HL-60 (cell line): ENCODE results near the gene TNFRSF12A.
A peak's percentile ranks its signal among the peaks of the same experiment; 100 is the strongest.

Source experiments
- DNase-seq, 2 experiments: peaks; one replicate each; pipeline ENCODE4 v3.0.0-alpha.2; 2010 to 2020; ENCODE audit warnings: low read depth in 1 of 2, low spot score in 1 of 2
- H3K27ac ChIP-seq: fragments of 250-450 bp; sonication (Bioruptor Pico); replicated peaks from 2 replicates; pipeline ENCODE4 v1.5.1; 2020; ENCODE audit warnings: mild to moderate bottlenecking, moderate library complexity
- H3K27me3 ChIP-seq: fragments of 250-450 bp; sonication (Bioruptor Pico); 2 replicates; pipeline ENCODE4 v1.5.1; 2021; ENCODE audit warnings: mild to moderate bottlenecking, moderate library complexity; ENCODE audit not compliant: insufficient read depth, poor library complexity, severe bottlenecking
- H3K4me3 ChIP-seq: replicated peaks from 2 replicates; pipeline ENCODE4 v1.5.1; 2011; ENCODE audit warnings: mild to moderate bottlenecking, control low read depth, low read length; ENCODE audit not compliant: insufficient read depth
- GABPA ChIP-seq: IDR thresholded peaks from 2 replicates; pipeline ENCODE4 v1.6.1; 2012; ENCODE audit warnings: low read depth
- POLR2AphosphoS5 ChIP-seq: IDR thresholded peaks from 2 replicates; pipeline ENCODE4 v1.6.1; 2012; ENCODE audit warnings: low read depth
- SPI1 ChIP-seq: IDR thresholded peaks from 2 replicates; pipeline ENCODE4 v1.6.1; 2012; ENCODE audit warnings: low read depth, mild to moderate bottlenecking, borderline replicate concordance
- TF ChIP-seq, protein P1 (sequence below): IDR thresholded peaks from 2 replicates; pipeline ENCODE4 v1.6.1; 2012; ENCODE audit warnings: low read depth; ENCODE audit not compliant: insufficient replicate concordance
- TF ChIP-seq, protein P2 (sequence below): IDR thresholded peaks from one replicate; pipeline ENCODE4 v1.5.1; 2011; ENCODE audit warnings: low read length, control low read depth, inconsistent platforms; ENCODE audit not compliant: insufficient read depth

TNFRSF12A gene

DNA sequence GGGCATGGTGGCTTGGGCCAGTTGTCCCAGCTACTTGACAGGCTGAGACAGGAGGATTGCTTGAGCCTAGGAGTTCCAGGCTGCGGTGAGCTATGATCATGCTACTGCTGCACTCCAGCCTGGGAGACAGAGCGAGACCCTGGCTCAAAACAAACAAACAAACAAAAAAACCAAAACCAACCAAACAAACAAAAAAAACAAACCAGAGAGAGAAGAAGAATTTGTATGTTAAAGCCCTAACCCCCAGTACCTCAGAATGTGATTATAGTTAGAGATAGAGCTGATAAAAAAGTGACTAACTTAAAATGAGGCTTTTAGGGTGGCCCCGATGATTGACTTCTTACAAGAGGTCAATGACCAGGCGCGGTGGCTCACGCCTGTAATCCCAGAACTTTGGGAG is 24.5 kb downstream of the TNFRSF12A start:
- H3K27ac ChIP-seq, result no peak overlapping the region
- no peak for TF ChIP-seq GABPA
- TF ChIP-seq, protein P1, sequence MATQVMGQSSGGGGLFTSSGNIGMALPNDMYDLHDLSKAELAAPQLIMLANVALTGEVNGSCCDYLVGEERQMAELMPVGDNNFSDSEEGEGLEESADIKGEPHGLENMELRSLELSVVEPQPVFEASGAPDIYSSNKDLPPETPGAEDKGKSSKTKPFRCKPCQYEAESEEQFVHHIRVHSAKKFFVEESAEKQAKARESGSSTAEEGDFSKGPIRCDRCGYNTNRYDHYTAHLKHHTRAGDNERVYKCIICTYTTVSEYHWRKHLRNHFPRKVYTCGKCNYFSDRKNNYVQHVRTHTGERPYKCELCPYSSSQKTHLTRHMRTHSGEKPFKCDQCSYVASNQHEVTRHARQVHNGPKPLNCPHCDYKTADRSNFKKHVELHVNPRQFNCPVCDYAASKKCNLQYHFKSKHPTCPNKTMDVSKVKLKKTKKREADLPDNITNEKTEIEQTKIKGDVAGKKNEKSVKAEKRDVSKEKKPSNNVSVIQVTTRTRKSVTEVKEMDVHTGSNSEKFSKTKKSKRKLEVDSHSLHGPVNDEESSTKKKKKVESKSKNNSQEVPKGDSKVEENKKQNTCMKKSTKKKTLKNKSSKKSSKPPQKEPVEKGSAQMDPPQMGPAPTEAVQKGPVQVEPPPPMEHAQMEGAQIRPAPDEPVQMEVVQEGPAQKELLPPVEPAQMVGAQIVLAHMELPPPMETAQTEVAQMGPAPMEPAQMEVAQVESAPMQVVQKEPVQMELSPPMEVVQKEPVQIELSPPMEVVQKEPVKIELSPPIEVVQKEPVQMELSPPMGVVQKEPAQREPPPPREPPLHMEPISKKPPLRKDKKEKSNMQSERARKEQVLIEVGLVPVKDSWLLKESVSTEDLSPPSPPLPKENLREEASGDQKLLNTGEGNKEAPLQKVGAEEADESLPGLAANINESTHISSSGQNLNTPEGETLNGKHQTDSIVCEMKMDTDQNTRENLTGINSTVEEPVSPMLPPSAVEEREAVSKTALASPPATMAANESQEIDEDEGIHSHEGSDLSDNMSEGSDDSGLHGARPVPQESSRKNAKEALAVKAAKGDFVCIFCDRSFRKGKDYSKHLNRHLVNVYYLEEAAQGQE, result no peak
- TF ChIP-seq, protein P2, sequence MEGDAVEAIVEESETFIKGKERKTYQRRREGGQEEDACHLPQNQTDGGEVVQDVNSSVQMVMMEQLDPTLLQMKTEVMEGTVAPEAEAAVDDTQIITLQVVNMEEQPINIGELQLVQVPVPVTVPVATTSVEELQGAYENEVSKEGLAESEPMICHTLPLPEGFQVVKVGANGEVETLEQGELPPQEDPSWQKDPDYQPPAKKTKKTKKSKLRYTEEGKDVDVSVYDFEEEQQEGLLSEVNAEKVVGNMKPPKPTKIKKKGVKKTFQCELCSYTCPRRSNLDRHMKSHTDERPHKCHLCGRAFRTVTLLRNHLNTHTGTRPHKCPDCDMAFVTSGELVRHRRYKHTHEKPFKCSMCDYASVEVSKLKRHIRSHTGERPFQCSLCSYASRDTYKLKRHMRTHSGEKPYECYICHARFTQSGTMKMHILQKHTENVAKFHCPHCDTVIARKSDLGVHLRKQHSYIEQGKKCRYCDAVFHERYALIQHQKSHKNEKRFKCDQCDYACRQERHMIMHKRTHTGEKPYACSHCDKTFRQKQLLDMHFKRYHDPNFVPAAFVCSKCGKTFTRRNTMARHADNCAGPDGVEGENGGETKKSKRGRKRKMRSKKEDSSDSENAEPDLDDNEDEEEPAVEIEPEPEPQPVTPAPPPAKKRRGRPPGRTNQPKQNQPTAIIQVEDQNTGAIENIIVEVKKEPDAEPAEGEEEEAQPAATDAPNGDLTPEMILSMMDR, result no peak
- TF ChIP-seq POLR2AphosphoS5, result no peak
- TF ChIP-seq SPI1, result no peak
- no peak for DNase-seq
- H3K4me3 ChIP-seq, result no peak overlapping the region
- peaks cover 5% of the 10 kb centered on the region for H3K27me3 ChIP-seq

DNA sequence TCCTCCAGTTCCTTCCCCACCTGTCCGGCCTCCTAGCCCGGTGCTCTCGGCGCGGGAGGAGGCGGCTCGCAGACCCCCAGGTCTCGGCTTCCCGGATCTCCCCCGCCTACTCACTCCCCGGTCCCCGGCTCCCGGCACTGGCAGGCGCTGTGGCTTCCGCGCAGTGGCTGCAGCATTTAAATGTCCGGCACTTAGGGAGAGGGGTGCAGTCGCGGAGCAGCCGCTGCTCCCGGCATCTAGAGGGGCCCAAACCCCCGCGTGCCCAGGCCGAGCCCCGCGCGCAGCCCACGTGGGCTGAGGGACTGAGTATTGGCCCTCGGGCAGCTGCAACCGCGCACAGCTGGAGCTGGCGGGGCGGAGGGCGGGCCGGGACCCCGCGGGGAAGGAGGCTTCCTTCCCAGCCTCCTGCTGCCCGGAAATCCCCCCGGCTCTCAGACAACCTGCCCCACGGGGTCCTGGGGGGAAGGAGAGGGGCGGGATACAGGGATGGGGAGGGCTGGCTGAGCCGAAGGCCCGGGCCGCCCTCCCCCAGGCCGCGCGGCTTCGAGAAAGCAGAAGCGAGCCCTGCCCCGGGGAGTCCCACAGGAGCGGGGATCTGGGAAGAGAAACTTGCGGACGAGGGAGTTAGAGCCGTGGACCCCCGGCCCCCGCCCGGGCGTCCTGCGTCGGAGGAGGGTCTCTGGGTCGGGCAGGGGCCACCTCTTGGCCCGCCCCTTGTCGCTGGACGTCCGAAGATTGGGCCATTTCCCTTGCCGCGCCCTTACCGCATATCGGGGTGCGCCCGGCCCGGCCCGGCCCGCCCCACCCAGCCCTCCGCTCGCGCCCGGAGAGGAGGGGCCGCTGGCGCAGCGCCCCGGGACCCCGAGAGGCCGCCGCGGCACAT is 25.8 kb downstream of the TNFRSF12A start, which contains the start of gene MMP25:
MMP25 (plus strand) TSS at position 804 of the 883 bp plus-strand sequence. CDS start 357 bp downstream, outside the sequence.
- peak; percentile 58; the same call in 1 of the 2 replicates for TF ChIP-seq SPI1
- TF ChIP-seq, protein P2, result no peak
- Histone ChIP-seq H3K4me3 (peak within 1 kb of the TSS; percentile 55), H3K27ac (peak within 1 kb of the TSS; percentile 51)

DNA sequence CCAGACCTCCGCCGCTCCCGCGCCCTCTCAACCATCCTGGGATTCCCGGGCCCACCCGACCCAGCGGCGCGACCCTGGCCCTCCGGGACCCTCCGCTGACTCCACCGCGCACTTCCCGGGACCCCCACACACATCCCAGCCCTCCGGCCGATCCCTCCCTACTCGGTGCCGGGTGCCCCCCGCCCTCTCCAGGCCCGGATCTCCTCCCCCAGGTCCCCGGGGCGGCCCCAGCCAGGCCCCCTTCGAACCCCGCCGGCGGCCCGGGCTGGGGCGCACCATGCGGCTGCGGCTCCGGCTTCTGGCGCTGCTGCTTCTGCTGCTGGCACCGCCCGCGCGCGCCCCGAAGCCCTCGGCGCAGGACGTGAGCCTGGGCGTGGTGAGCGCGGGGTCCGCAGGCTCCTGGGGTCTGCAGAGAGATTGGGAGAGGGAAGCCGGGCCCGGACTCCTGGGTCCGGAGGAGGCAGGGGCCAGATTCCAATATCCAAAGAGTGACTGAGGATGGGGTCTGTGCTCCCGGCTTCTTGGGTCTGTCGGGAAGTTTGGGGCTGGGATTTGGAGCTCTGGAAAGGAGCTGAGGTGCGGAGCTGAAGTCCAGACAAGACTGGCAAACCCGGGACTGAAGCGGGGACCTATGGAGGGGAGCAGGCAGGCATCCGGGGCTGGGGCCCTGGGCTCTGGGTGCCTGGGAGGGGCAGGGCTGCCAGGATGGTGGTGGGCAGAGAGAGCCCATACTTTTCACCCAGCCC is 26.6 kb downstream of the TNFRSF12A start:
- no peak for DNase-seq
- Histone ChIP-seq H3K4me3 (peak overlapping the region; percentile 55), H3K27me3 (peaks cover 5% of the 10 kb centered on the region), H3K27ac (peak overlapping the region; percentile 38; the same call in 1 of the 2 replicates)
- TF ChIP-seq POLR2AphosphoS5, result no peak
- TF ChIP-seq, protein P1, result no peak
- no peak for TF ChIP-seq GABPA
- TF ChIP-seq, protein P2, result no peak
- TF ChIP-seq SPI1, result no peak

More for the DNA sequence above, 25.8 kb downstream of the TNFRSF12A start, which contains the start of gene MMP25:
- DNase-seq, result peak in 1 of 2 experiments; percentile 43
- H3K27me3 ChIP-seq, result peaks cover 5% of the 10 kb centered on the region
